ENCODE measurements around the gene MKLN1. TPM values are rescaled to one million over a fixed set of nuclear protein-coding genes. Genes with fewer than 3 reads are reported as not detected.
A peak's percentile ranks its signal among the peaks of the same experiment; 100 is the strongest.

MKLN1 gene
- total RNA-seq, 2 experiments from 2014 or later, result 35.5 to 41.4 TPM

DNA sequence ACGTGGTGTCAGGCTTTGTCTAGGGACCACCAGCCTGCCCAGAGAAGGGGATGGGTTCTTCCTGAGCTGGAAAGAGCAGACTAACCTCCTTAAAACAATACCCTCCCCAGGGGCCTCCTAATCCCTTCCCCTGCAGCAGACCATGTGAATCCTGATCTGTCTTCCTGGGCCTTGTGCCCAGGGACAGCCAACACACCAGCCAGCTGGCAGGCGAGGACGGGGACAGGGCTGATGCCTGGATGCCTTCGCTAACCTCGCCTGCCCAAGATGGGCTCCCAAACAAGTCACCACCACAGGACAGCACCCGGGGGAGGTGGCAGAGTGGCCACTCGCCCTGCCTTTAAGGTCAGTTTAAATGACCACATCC, 211.1 kb downstream of the MKLN1 start:
- CTCF ChIA-PET, result interaction anchor here (0.6 to 2.9 kb wide), 3 partner anchors 7 to 34 kb away, joined by 3 to 15 read pairs (median 6); no protein-coding TSS in a partner anchor
- Mint-ChIP-seq H3K9me3 (ENCODE audit: low read depth) (no peaks in the 10 kb centered on the region), H3K36me3 (no peaks in the 10 kb centered on the region), H3K4me1 (no peaks in the 10 kb centered on the region), H3K4me3 (no peak overlapping the region), H3K27me3 (no peaks in the 10 kb centered on the region), H3K27ac (no peak overlapping the region)
- ATAC-seq, result no peak
- DNase-seq, result no peak

DNA sequence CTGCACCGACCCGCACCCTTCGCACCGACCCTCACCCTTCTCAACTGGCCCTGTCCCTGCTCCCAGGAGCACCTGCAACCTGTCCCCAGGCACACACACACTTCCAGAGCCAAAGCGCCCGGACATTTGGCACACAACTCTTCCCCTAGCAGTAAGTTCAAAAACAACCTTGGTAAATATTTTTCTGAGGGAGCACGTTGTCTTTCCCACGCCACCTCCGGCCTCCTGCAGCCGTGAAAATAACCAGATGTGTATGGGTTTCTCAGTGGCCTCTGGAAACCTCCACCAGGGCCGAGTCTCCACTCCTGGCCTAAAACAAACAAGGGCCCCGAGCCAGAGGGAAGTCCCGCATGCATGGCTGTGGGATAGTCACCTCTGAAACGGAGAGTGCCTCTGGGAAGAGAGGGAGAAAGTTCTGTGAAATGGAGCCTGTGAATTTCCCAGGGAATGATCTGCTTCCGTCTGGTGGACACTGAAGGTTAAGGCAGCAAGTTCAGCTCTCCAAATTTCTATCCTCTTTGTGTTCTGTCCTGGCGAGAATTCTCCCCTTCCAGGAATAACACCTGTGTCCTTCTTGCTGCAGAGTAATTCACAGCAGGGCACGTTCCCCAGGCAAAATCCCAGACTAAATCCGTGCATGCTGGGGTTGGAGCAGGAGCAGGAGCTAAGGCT, 213.0 kb downstream of the MKLN1 start:
- Mint-ChIP-seq H3K4me1 (peaks cover 8% of the 10 kb centered on the region), H3K36me3 (no peaks in the 10 kb centered on the region), H3K27ac (no peak overlapping the region), H3K9me3 (ENCODE audit: low read depth) (no peaks in the 10 kb centered on the region), H3K27me3 (no peaks in the 10 kb centered on the region), H3K4me3 (no peak overlapping the region)
- ATAC-seq (no peak), DNase-seq (no peak)
- CTCF ChIA-PET, result no interaction called here

DNA sequence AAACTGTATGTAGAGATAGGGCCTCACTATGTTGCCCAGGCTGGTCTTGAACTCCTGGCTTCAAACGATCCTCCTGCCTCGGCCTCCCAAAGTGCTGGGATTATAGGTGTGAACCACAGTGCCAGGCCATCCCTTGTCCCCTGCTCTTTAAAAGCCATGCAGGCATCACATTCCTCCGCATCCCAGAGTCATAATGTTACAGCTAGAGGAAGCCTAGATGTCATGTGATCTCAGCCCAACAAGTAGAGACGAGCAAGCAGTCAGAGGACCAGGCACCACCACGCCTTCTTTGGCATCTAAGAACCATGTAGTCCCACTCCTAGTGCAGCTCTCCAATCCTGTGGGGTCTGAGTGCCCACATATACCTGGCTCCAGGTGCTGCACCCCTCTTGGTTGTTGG, 215.6 kb downstream of the MKLN1 start:
- no peak for ATAC-seq
- Mint-ChIP-seq H3K4me3 (no peak overlapping the region), H3K36me3 (no peaks in the 10 kb centered on the region), H3K4me1 (peaks cover 13% of the 10 kb centered on the region), H3K9me3 (ENCODE audit: low read depth) (no peaks in the 10 kb centered on the region), H3K27me3 (no peaks in the 10 kb centered on the region), H3K27ac (no peak overlapping the region)
- no peak for DNase-seq
- CTCF ChIA-PET, result interaction anchor here (0.9 to 1.3 kb wide), 2 partner anchors 28 to 42 kb away, joined by 3 read pairs; no protein-coding TSS in a partner anchor

DNA sequence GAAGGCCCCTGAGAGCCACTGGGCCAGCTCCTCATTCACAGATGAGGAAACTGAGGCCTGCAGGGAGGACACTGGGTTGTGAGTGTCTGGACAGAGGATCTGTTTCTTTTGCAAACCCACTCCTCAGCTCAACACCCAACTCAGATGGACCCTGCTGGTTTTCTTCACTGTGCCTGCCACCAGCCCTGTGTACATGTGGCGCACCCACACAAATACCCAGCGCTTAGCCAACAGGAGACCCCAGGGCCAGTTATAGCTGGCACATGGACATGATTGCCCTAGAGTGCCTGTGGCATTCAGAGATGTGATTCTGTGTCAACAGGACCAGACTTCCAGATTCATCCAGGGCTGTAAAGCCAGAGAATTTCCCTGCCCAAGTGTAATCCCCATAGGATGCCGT, 216.3 kb downstream of the MKLN1 start:
- peaks cover 13% of the 10 kb centered on the region for H3K4me1 Mint-ChIP-seq
- H3K4me3 Mint-ChIP-seq, result no peak overlapping the region
- no peak for DNase-seq
- no peaks in the 10 kb centered on the region for H3K27me3 Mint-ChIP-seq
- no peak overlapping the region for H3K27ac Mint-ChIP-seq
- CTCF ChIA-PET, result interaction anchor here (0.9 to 1.3 kb wide), 4 partner anchors 29 to 111 kb away, joined by 3 read pairs; no protein-coding TSS in a partner anchor
- ATAC-seq, result no peak
- no peaks in the 10 kb centered on the region for H3K9me3 Mint-ChIP-seq (ENCODE audit: low read depth)
- no peaks in the 10 kb centered on the region for H3K36me3 Mint-ChIP-seq

DNA sequence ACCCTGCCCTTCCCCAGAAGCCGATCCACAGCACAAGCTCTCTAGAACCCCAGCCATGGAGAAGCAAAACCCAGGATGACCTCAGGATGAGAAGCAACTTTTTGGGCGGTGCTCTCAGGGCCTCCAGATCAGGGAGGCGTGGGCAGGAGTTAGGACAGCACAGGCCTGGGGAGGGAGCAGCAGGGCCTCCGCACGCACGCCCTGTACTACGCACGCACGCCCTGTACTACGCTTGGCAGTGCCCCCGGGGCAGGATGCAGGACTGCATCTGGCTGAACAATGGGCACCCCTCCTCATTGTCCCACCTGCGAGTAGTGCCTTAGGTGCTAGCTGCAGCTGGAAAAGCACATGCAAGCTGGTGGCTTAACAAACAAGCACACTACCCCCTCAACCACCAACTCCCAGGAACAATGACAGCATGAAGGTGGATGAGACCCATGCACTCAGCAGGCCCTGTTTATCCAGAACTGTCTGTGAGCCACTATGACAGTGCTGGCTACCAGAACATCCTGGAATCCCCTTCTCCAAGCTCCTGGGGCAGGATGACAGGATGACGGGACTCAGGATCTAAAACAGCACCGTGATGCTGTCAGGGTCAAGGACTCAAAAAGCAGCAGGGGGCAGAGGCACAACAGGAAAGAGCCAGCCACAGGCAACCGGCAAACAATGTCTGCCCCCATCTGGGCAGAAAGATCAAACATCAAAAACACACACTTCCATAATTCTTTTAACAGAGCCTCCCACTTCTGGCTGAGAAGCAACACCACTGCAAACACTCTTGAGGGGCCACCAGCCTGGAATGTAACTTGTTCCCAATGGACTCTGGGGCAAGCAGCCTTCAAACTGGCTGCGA, 217.0 kb downstream of the MKLN1 start:
- Mint-ChIP-seq H3K4me3 (no peak overlapping the region), H3K36me3 (no peaks in the 10 kb centered on the region), H3K9me3 (ENCODE audit: low read depth) (no peaks in the 10 kb centered on the region), H3K4me1 (peaks cover 13% of the 10 kb centered on the region), H3K27me3 (no peaks in the 10 kb centered on the region), H3K27ac (no peak overlapping the region)
- DNase-seq, result peak; percentile 46
- ATAC-seq, result peak; percentile 45
- CTCF ChIA-PET, result interaction anchor here (0.9 to 1.8 kb wide), 4 partner anchors 29 to 110 kb away, joined by 3 to 6 read pairs (median 3); no protein-coding TSS in a partner anchor

DNA sequence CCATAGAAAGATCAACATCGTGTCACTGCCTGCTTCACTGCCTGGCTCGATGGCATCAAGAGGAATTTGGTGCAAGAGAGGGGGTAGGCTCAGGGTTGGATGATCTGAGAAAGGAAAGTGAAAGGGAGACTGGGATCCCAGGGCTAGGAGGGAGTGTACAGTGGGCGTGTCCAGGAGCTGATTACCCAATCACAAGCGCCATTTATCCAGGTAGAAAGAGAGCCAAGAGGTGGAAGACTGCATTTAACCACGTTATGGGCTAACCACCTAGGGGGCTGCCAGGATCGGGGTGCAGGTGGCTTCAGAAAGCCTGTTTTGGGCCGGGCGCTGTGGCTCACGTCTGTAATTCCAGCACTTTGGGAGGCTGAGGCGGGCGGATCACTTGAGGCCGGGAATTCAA, 218.4 kb downstream of the MKLN1 start:
- DNase-seq (no peak), ATAC-seq (no peak)
- H3K36me3 Mint-ChIP-seq, result no peaks in the 10 kb centered on the region
- no peaks in the 10 kb centered on the region for H3K9me3 Mint-ChIP-seq (ENCODE audit: low read depth)
- H3K4me1 Mint-ChIP-seq, result peaks cover 13% of the 10 kb centered on the region
- peaks cover 3% of the 10 kb centered on the region for H3K27me3 Mint-ChIP-seq
- no peak overlapping the region for H3K27ac Mint-ChIP-seq
- CTCF ChIA-PET, result interaction anchor here (0.8 to 3.2 kb wide), 11 partner anchors 8 to 116 kb away, joined by 3 to 19 read pairs (median 7); no protein-coding TSS in a partner anchor
- no peak overlapping the region for H3K4me3 Mint-ChIP-seq

Other genes starting within 250 kb of the MKLN1 start
- gene PODXL, start 228.8 kb downstream of the MKLN1 start, total RNA-seq, result 1 to 10 TPM; 2.3 to 3.2 TPM

Measured in activated CD8-positive, alpha-beta memory T cell treated with anti-CD3 and anti-CD28 coated beads, Interleukin-2, amount 10 ng/mL, durations not matched to agents 7 days and 5 days (primary cell).